Stimulated activated naive B cell treated with anti-CD40 and anti-IgM and Interleukin-4, amounts not matched to agents 10 μg/mL and 1 μg/mL and 100 μg/mL, for 72 hours (primary cell): ENCODE measurements around the gene NAT16.
"Not testable (repeated sequence)": the region's sequence is repeated elsewhere in the genome, so short reads cannot be mapped to it uniquely, and the experiment has no call there.

Experiments
- ATAC-seq, 2 donors: fragments of 150-1000 bp; cut with Tn5 transposase; replicated peaks; 2 replicates each; pipeline ENCODE4 v1.10.0; 2021; ENCODE audit warnings: moderate library complexity in 1 of 2
- DNase-seq: peaks from one replicate; pipeline ENCODE4 v3.0.0; 2021
- H3K27ac Mint-ChIP-seq: one replicate; pipeline ENCODE4 v1.8.0; 2022; ENCODE audit warnings: mild to moderate bottlenecking, mixed read lengths
- H3K27me3 Mint-ChIP-seq, 2 donors: one replicate each; pipeline ENCODE4 v1.8.0; 2022; ENCODE audit warnings: mixed read lengths in 2 of 2
- H3K36me3 Mint-ChIP-seq, 2 donors: one replicate each; pipeline ENCODE4 v1.8.0; 2022; ENCODE audit warnings: mixed read lengths in 2 of 2, mild to moderate bottlenecking in 1 of 2
- H3K4me1 Mint-ChIP-seq, 2 donors: one replicate each; pipeline ENCODE4 v1.8.0; 2022; ENCODE audit warnings: mixed read lengths in 2 of 2, mild to moderate bottlenecking in 1 of 2
- H3K4me3 Mint-ChIP-seq, 2 donors: one replicate each; pipeline ENCODE4 v1.8.0; 2022; ENCODE audit warnings: mild to moderate bottlenecking in 2 of 2, mixed read lengths in 2 of 2, moderate library complexity in 1 of 2
- H3K9me3 Mint-ChIP-seq, 2 donors: one replicate each; pipeline ENCODE4 v1.8.0; 2022; ENCODE audit warnings: mixed read lengths in 2 of 2, mild to moderate bottlenecking in 1 of 2

The NAT16 gene

DNA sequence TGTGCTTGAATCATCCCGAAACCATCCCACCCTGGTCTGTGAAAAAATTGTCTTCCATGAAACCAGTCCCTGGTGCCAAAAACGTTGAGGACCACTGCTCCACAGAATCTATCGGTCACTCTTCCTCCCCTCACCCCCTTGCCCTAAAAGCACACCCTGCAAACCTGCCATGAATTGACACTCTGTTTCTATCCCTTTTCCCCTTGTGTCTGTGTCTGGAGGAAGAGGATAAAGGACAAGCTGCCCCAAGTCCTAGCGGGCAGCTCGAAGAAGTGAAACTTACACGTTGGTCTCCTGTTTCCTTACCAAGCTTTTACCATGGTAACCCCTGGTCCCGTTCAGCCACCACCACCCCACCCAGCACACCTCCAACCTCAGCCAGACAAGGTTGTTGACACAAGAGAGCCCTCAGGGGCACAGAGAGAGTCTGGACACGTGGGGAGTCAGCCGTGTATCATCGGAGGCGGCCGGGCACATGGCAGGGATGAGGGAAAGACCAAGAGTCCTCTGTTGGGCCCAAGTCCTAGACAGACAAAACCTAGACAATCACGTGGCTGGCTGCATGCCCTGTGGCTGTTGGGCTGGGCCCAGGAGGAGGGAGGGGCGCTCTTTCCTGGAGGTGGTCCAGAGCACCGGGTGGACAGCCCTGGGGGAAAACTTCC lies 54.0 kb downstream of the NAT16 start:
- H3K9me3 Mint-ChIP-seq = peaks cover 0 to 1% of the 10 kb centered on the region in 2 donors
- H3K4me1 Mint-ChIP-seq = peaks cover 30 to 52% of the 10 kb centered on the region in 2 donors
- DNase-seq (no peak), ATAC-seq (peak; percentile 28 to 65)
- peak overlapping the region in 1 of 2 donors; percentile 51 for H3K4me3 Mint-ChIP-seq
- no peaks in the 10 kb centered on the region for H3K36me3 Mint-ChIP-seq
- H3K27me3 Mint-ChIP-seq = peaks cover 54 to 60% of the 10 kb centered on the region in 2 donors
- H3K27ac Mint-ChIP-seq = peak overlapping the region; percentile 25

GRCh38 chr7:101124376-101125056 lies 55.6 kb downstream of the NAT16 start:
- H3K4me3 Mint-ChIP-seq = no peak overlapping the region
- peaks cover 30 to 53% of the 10 kb centered on the region in 2 donors for H3K4me1 Mint-ChIP-seq
- peaks cover 47 to 57% of the 10 kb centered on the region in 2 donors for H3K27me3 Mint-ChIP-seq
- ATAC-seq (no peak), DNase-seq (no peak)
- no peak overlapping the region for H3K27ac Mint-ChIP-seq
- no peaks in the 10 kb centered on the region for H3K36me3 Mint-ChIP-seq
- peaks cover 0 to 1% of the 10 kb centered on the region in 2 donors for H3K9me3 Mint-ChIP-seq

- no peak for ATAC-seq
- peaks cover 0 to 1% of the 10 kb centered on the region in 2 donors for H3K9me3 Mint-ChIP-seq
- DNase-seq = no peak
- peaks cover 41 to 57% of the 10 kb centered on the region in 2 donors for H3K27me3 Mint-ChIP-seq
- H3K4me3 Mint-ChIP-seq = no peak overlapping the region
- H3K4me1 Mint-ChIP-seq = peaks cover 30 to 53% of the 10 kb centered on the region in 2 donors
- no peak overlapping the region for H3K27ac Mint-ChIP-seq
- no peaks in the 10 kb centered on the region for H3K36me3 Mint-ChIP-seq
Measured at GRCh38 chr7:101123703-101124068, 56.4 kb downstream of the NAT16 start.

GRCh38 chr7:101122933-101123702 lies 57.0 kb downstream of the NAT16 start:
- ATAC-seq (no peak), DNase-seq (no peak)
- H3K9me3 Mint-ChIP-seq = peaks cover 0 to 1% of the 10 kb centered on the region in 2 donors
- peaks cover 28 to 53% of the 10 kb centered on the region in 2 donors for H3K4me1 Mint-ChIP-seq
- H3K4me3 Mint-ChIP-seq = no peak overlapping the region
- H3K27ac Mint-ChIP-seq = no peak overlapping the region
- H3K27me3 Mint-ChIP-seq = peaks cover 36 to 53% of the 10 kb centered on the region in 2 donors
- no peaks in the 10 kb centered on the region for H3K36me3 Mint-ChIP-seq

GRCh38 chr7:101121991-101122932 lies 57.8 kb downstream of the NAT16 start:
- DNase-seq (no peak), ATAC-seq (peak; percentile 45 to 66)
- Mint-ChIP-seq H3K27me3 (peaks cover 27 to 44% of the 10 kb centered on the region in 2 donors), H3K4me1 (peaks cover 27 to 46% of the 10 kb centered on the region in 2 donors), H3K4me3 (peak overlapping the region; percentile 82 to 84), H3K36me3 (no peaks in the 10 kb centered on the region), H3K27ac (peak overlapping the region; percentile 90), H3K9me3 (peaks cover 0 to 1% of the 10 kb centered on the region in 2 donors)

- peak overlapping the region; percentile 90 for H3K27ac Mint-ChIP-seq
Measured at GRCh38 chr7:101121631-101121990, 58.5 kb downstream of the NAT16 start.

More at GRCh38 chr7:101121631-101121990, 58.5 kb downstream of the NAT16 start:
- peak in 1 of 2 donors; percentile 25 for ATAC-seq
- Mint-ChIP-seq H3K4me3 (peak overlapping the region; percentile 82 to 84), H3K4me1 (peaks cover 21 to 39% of the 10 kb centered on the region in 2 donors), H3K27me3 (peaks cover 21 to 38% of the 10 kb centered on the region in 2 donors)
- not testable (repeated sequence) for DNase-seq, H3K36me3 Mint-ChIP-seq, H3K9me3 Mint-ChIP-seq
